ENCODE data around the gene TTC28. TPM values are rescaled to one million over a fixed set of nuclear protein-coding genes. Genes with fewer than 3 reads are reported as not detected.

The TTC28 gene
- total and polyA plus RNA-seq, 4 donors, result 3.1 to 74.9 (median 26.1) TPM

DNA sequence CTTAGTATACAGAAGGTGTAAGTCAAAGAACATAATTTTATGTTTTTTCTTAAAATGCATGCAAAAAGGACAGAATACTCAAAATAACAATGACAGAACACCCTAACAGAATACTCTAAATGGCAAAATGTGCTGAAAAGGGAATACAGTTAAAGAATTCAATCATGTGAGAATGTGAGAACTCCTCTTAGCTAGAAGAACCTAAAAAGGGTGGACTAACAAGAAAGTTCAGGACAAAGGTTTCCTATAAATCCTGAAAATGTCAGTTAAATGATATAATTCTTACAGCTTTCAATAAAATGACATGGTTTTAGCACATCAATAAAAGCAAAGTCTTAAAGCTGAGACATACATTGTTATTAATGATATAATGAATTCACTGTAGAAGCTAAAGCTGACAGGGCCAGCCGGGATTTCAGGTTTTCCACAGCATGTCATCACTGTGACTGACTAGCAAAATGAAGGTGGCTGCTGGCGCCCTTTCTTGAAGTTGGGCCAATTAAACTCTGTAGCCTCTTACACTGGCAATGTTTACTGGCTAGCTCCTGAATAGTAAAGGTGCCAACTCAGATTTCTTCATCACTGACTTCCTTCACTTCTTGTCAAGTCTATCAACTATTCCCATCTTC lies 244.4 kb downstream of the TTC28 start:
- no peak for ATAC-seq (ENCODE audit: low FRiP score)
- no peak overlapping the region for H3K4me3 ChIP-seq (ENCODE audit: low read length in 2 of 2)
- no peak overlapping the region for H3K27ac ChIP-seq (ENCODE audit: low read depth in 1 of 2, low read length in 2 of 2)
- intact Hi-C loops (cut with DNase I), result loop anchor here in 1 of 2 donors (10.0 kb wide), 1 partner anchor 60 kb away; no protein-coding TSS in a partner anchor
- no peaks in the 10 kb centered on the region for H3K27me3 ChIP-seq (ENCODE audit: control insufficient read depth in 1 of 2, insufficient read depth in 2 of 2, low read length in 1 of 2)
- H3K36me3 ChIP-seq (ENCODE audit: control insufficient read depth in 1 of 2, insufficient read depth in 2 of 2, low read length in 1 of 2), result no peaks in the 10 kb centered on the region
- DNase-seq, result peak in 1 of 2 donors; percentile 45
- 20 to 27% methylated on average over 2 of the region's 2 CpGs for WGBS, 2 donors
- H3K4me1 ChIP-seq (ENCODE audit: control insufficient read depth in 1 of 2, insufficient read depth in 2 of 2, low read length in 2 of 2), result peaks cover 2 to 6% of the 10 kb centered on the region in 2 donors
- no peaks in the 10 kb centered on the region for H3K9me3 ChIP-seq (ENCODE audit: control insufficient read depth, low read length)

DNA sequence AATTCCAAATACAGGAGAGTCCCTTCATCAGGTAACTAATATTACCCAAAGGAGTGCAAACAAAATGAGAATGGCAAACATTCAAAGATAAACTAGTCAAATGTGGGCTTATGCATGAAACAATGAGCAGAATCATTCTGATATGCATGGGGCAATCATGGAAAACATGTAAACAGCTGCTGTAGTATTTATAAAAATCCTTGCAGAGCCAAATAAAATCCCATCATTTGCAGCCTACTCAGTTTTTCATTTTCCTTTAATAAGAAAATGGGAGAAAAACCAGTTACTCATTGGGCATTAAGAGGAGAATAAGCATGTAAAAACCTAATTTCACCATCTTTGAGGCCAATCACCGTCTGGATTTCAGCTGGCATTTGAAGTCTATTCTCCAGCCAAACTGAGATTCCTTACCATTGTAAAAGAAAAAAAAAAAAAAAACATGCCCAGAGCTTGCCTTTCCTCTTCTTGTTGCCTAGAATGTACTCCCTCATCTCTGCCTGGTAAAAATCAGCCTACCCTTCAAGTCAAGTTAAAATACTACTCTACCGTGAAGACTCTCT lies 249.1 kb downstream of the TTC28 start:
- H3K9me3 ChIP-seq (ENCODE audit: control insufficient read depth, low read length), result no peaks in the 10 kb centered on the region
- ATAC-seq (ENCODE audit: low FRiP score) (no peak), DNase-seq (no peak)
- no peaks in the 10 kb centered on the region for H3K27me3 ChIP-seq (ENCODE audit: control insufficient read depth in 1 of 2, insufficient read depth in 2 of 2, low read length in 1 of 2)
- H3K27ac ChIP-seq (ENCODE audit: low read depth in 1 of 2, low read length in 2 of 2), result no peak overlapping the region
- H3K36me3 ChIP-seq (ENCODE audit: control insufficient read depth in 1 of 2, insufficient read depth in 2 of 2, low read length in 1 of 2), result no peaks in the 10 kb centered on the region
- H3K4me1 ChIP-seq (ENCODE audit: control insufficient read depth in 1 of 2, insufficient read depth in 2 of 2, low read length in 2 of 2), result peaks cover 2% of the 10 kb centered on the region in 2 donors
- no peak overlapping the region for H3K4me3 ChIP-seq (ENCODE audit: low read length in 2 of 2)
- intact Hi-C loops (cut with DNase I), result loop anchor here in 1 of 2 donors (10.0 kb wide), 1 partner anchor 56 kb away; no protein-coding TSS in a partner anchor
- 4 to 10% methylated on average over 2 of the region's 2 CpGs for WGBS, 2 donors

DNA sequence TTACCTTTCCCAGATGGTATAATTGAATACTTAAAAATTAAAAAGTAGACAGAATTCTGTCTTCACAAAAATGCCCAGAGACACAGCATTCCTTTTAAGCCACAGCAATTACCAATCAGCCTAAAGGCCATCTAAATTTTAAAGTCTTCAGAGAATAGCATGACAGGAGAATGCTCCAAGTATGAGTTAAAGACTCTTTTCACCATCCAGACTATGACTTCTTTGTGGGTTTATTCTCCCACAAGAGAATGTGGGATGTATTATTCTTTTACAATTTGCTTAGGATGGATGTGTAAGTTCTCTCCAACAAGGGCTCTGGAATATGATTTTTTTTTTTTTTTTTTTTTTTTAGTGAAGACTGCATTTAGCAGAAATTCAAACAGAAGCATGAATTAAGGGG lies 249.9 kb downstream of the TTC28 start:
- no peak for DNase-seq

DNA sequence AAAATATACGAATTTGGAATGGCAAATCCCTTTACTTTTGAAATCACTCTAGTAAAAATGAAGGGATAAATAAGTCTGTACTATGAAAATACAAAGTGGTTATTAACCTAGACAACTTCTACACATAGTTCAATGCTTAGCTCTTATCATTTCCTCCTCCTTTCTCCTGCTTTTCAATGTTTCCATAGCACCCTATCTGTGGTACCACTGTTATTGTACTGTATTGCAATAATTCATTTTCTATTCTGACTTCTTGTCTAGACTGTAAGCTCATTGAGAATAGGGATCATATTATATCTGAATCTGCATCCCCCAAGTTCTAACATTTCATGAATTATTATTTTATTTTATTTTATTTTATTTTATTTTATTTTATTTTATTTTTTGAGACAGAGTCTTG lies 251.4 kb downstream of the TTC28 start:
- WGBS, 2 donors, result 86 to 91% methylated on average over 1 of the region's 1 CpG
- Histone ChIP-seq H3K27me3 (ENCODE audit: control insufficient read depth in 1 of 2, insufficient read depth in 2 of 2, low read length in 1 of 2) (no peaks in the 10 kb centered on the region), H3K9me3 (ENCODE audit: control insufficient read depth, low read length) (no peaks in the 10 kb centered on the region), H3K4me3 (ENCODE audit: low read length in 2 of 2) (no peak overlapping the region), H3K27ac (ENCODE audit: low read depth in 1 of 2, low read length in 2 of 2) (no peak overlapping the region), H3K4me1 (ENCODE audit: control insufficient read depth in 1 of 2, insufficient read depth in 2 of 2, low read length in 2 of 2) (peaks cover 2% of the 10 kb centered on the region in 2 donors), H3K36me3 (ENCODE audit: control insufficient read depth in 1 of 2, insufficient read depth in 2 of 2, low read length in 1 of 2) (no peaks in the 10 kb centered on the region)
- intact Hi-C loops (cut with DNase I), result no loop called here
- DNase-seq, result no peak
- ATAC-seq (ENCODE audit: low FRiP score), result no peak

More for the DNA sequence above, 249.9 kb downstream of the TTC28 start:
- Histone ChIP-seq H3K9me3 (ENCODE audit: control insufficient read depth, low read length) (no peaks in the 10 kb centered on the region), H3K4me1 (ENCODE audit: control insufficient read depth in 1 of 2, insufficient read depth in 2 of 2, low read length in 2 of 2) (peaks cover 2% of the 10 kb centered on the region in 2 donors), H3K36me3 (ENCODE audit: control insufficient read depth in 1 of 2, insufficient read depth in 2 of 2, low read length in 1 of 2) (no peaks in the 10 kb centered on the region), H3K4me3 (ENCODE audit: low read length in 2 of 2) (no peak overlapping the region), H3K27me3 (ENCODE audit: control insufficient read depth in 1 of 2, insufficient read depth in 2 of 2, low read length in 1 of 2) (no peaks in the 10 kb centered on the region), H3K27ac (ENCODE audit: low read depth in 1 of 2, low read length in 2 of 2) (no peak overlapping the region)
- no peak for ATAC-seq (ENCODE audit: low FRiP score)
- intact Hi-C loops (cut with DNase I), result loop anchor here in 1 of 2 donors (10.0 kb wide), 1 partner anchor 55 kb away; no protein-coding TSS in a partner anchor

DNA sequence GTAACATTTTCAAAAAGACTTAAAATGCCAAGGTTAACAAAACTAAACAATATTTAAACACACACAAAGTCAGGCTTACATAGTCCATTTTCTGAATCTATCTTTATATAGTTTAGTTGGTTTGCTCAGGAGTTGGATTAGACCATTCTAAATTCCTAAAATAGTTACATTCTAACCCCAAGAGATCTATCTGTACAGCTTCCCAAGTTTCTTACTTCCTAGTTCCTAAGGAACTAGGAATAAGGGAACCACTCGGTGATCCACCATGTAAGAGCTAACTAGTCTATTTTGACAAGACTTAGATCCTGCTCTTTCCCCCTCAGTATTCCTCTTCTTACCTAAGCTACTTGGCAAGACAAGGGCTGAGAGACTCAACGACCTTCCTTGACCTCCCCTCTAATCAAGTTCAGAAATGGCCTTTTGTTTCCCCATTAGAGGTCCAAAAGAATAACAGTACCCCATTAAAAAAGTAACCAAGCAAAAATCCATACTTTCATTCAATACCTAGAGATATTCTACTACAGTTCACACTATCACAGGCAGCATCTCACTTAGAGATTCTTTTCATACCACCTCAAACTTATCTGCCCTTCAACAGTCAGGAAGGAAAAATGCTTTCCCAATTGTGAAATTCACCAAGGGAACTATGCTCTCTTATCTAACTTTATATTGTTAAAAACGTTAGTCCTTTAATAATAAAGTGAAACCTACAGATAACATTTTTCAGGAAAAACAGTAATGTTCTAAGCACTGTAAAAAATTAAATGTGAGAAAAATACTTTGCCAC lies 253.1 kb downstream of the TTC28 start:
- DNase-seq (no peak), ATAC-seq (ENCODE audit: low FRiP score) (no peak)
- no peak overlapping the region for H3K4me3 ChIP-seq (ENCODE audit: low read length in 2 of 2)
- no peaks in the 10 kb centered on the region for H3K27me3 ChIP-seq (ENCODE audit: control insufficient read depth in 1 of 2, insufficient read depth in 2 of 2, low read length in 1 of 2)
- peaks cover 2% of the 10 kb centered on the region in 2 donors for H3K4me1 ChIP-seq (ENCODE audit: control insufficient read depth in 1 of 2, insufficient read depth in 2 of 2, low read length in 2 of 2)
- H3K27ac ChIP-seq (ENCODE audit: low read depth in 1 of 2, low read length in 2 of 2), result peak overlapping the region; percentile 14 to 57
- no peaks in the 10 kb centered on the region for H3K9me3 ChIP-seq (ENCODE audit: control insufficient read depth, low read length)
- WGBS, 2 donors, result 5 to 11% methylated on average over 3 of the region's 3 CpGs
- intact Hi-C loops (cut with DNase I), result no loop called here
- H3K36me3 ChIP-seq (ENCODE audit: control insufficient read depth in 1 of 2, insufficient read depth in 2 of 2, low read length in 1 of 2), result no peaks in the 10 kb centered on the region

DNA sequence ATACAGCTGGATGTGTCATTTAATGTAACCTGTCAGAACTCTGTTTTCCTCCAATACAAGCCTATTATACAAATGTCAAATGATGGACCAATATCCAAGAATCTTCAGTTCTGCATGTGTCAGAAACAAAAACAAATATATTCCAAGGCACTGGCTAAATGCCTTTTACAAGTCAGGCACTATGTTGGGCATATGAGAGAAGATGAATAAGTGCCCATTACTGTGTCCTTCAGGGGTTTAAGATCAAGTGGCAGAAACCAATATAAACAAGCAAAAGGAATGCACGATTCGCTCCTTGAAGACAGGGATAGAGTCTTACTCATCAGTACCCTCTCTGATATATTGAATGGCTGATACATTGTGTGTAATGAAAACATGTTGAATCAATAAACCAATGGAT lies 254.4 kb downstream of the TTC28 start:
- no peak for DNase-seq
- Histone ChIP-seq H3K9me3 (ENCODE audit: control insufficient read depth, low read length) (no peaks in the 10 kb centered on the region), H3K36me3 (ENCODE audit: control insufficient read depth in 1 of 2, insufficient read depth in 2 of 2, low read length in 1 of 2) (no peaks in the 10 kb centered on the region), H3K4me3 (ENCODE audit: low read length in 2 of 2) (no peak overlapping the region), H3K27me3 (ENCODE audit: control insufficient read depth in 1 of 2, insufficient read depth in 2 of 2, low read length in 1 of 2) (no peaks in the 10 kb centered on the region), H3K4me1 (ENCODE audit: control insufficient read depth in 1 of 2, insufficient read depth in 2 of 2, low read length in 2 of 2) (peaks cover 0 to under 1% of the 10 kb centered on the region in 2 donors), H3K27ac (ENCODE audit: low read depth in 1 of 2, low read length in 2 of 2) (no peak overlapping the region)
- WGBS, 2 donors, result 78 to 80% methylated on average over 2 of the region's 2 CpGs
- ATAC-seq (ENCODE audit: low FRiP score), result no peak
- intact Hi-C loops (cut with DNase I), result no loop called here

DNA sequence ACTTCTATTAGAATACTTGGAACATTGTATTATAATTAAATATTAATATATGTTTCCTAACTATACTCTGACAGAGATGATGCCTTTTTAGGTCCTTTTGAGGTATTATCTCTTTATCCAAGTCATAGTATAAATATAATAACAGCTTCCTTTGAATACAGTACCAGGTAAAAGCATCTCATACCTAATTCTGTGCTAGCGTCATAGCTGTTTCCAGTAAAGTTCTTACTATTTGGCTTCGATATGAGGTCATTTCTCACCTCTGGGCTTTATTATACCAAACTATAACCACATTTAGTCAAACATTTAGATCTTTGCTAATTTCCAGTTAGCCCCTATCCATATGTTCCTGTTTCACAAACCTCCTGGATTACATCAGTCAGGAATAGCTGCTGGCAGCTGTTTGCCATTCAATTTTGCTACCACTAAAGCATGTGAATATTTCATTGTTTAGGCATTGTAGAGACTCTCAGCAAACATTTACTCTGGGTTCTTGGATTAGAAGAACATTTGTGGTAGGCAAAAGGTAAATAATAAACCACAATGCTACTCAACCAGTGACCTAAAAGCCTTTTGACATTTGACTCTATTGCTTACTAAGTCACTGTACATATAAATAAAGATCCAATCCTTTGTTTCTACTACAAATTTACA lies 255.1 kb downstream of the TTC28 start:
- intact Hi-C loops (cut with DNase I), result no loop called here
- WGBS, 2 donors, result 98% methylated on average over 2 of the region's 2 CpGs
- ATAC-seq (ENCODE audit: low FRiP score) (no peak), DNase-seq (no peak)
- Histone ChIP-seq H3K27me3 (ENCODE audit: control insufficient read depth in 1 of 2, insufficient read depth in 2 of 2, low read length in 1 of 2) (no peaks in the 10 kb centered on the region), H3K27ac (ENCODE audit: low read depth in 1 of 2, low read length in 2 of 2) (no peak overlapping the region), H3K9me3 (ENCODE audit: control insufficient read depth, low read length) (no peaks in the 10 kb centered on the region), H3K36me3 (ENCODE audit: control insufficient read depth in 1 of 2, insufficient read depth in 2 of 2, low read length in 1 of 2) (no peaks in the 10 kb centered on the region), H3K4me1 (ENCODE audit: control insufficient read depth in 1 of 2, insufficient read depth in 2 of 2, low read length in 2 of 2) (no peaks in the 10 kb centered on the region), H3K4me3 (ENCODE audit: low read length in 2 of 2) (no peak overlapping the region)

DNA sequence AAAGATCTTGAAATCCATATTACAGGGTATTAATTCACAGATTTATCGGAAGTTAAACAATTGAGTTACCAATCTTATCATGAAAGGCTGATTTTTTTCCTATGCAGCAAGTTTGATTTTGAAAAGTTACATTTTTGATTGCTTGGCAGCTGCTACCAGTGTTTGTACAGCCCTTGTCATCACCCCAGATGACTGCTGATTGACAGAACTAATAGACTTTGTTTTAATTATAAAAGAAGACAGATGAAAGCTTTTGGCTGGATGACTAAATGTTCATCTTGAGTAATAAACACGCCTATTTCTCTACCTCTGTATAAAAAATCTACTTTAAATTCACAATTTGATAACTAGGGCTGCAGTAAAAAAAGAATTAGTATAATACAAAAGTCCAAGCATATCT lies 259.7 kb downstream of the TTC28 start:
- Histone ChIP-seq H3K9me3 (ENCODE audit: control insufficient read depth, low read length) (no peaks in the 10 kb centered on the region), H3K27ac (ENCODE audit: low read depth in 1 of 2, low read length in 2 of 2) (no peak overlapping the region), H3K4me1 (ENCODE audit: control insufficient read depth in 1 of 2, insufficient read depth in 2 of 2, low read length in 2 of 2) (no peaks in the 10 kb centered on the region), H3K4me3 (ENCODE audit: low read length in 2 of 2) (no peak overlapping the region), H3K36me3 (ENCODE audit: control insufficient read depth in 1 of 2, insufficient read depth in 2 of 2, low read length in 1 of 2) (no peaks in the 10 kb centered on the region), H3K27me3 (ENCODE audit: control insufficient read depth in 1 of 2, insufficient read depth in 2 of 2, low read length in 1 of 2) (no peaks in the 10 kb centered on the region)
- WGBS, 2 donors, result 95 to 96% methylated on average over 2 of the region's 2 CpGs
- intact Hi-C loops (cut with DNase I), result no loop called here
- ATAC-seq (ENCODE audit: low FRiP score) (no peak), DNase-seq (no peak)
